C1 segment of cervical spinal cord (tissue), 14 donors: ENCODE data around the gene LDAH.

Source experiments
- DNase-seq, 14 donors: peaks; one replicate each; lab custom pipeline; 2025; lab: John Stamatoyannopoulos, UW

LDAH gene

DNA sequence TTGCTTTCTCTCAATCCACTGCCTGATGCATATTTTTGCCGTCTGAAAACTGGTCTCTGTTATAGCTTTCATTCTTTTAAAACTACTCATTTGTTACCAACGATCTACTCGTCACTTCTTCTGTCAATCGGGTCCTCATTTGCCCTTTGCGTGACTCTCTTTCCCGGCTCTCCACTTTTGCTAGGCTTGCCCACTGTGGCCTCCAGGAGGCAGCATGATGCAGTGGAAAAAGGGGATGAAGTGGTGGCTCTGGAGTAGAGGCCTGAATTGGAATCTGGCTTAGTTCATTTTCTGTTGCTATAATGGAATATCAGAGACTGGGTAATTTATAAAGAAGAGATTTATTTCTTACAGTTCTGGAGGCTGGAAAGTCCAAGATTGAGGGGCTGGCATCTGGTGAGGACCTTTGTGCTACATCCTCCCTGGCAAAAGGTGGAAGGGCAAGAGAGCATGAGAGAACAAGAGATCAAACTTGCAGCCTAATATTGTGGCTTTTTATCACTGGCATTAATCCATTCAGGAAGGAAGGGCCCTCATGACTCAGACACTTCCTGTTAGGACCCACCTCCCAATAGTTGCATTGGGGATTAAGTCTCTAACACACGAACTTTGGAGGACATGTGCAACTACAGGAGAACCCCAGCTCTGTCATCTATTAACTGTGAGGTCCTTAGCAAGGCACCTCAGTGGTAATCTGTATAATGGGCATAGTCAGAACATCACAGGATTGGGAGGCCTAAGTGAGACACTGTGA, 140.6 kb downstream of the LDAH start:
- DNase-seq, result no peak

DNA sequence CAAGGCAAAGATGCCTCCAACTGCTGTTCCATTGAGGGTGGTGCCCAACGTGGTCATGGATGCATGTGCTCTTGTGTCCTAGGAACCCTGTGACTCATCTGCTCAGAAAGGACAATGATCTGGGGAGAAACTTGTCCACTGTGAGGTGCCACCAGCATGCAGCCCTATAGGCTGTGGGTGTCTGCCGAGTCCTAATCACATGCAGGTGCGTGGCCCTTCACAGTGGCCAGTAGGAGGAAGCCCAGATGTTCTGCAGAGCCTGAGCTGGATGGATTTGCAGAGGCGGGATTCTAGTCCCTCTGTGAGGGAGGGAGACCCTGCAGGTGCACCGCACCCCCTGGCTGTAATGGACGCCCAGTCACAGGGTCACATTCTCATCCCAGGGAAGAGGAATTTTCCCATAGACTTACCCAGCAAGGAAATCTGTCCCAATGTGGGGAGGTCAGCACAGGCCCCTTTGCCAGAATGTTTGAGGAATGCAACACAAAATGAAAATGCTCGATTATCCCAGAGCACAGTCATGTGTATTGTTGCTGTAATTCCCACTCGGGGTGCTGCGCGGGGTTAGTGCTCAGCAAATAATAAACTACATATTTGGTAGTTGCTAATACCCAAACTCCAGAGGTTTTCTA, 142.0 kb downstream of the LDAH start:
- no peak for DNase-seq

DNA sequence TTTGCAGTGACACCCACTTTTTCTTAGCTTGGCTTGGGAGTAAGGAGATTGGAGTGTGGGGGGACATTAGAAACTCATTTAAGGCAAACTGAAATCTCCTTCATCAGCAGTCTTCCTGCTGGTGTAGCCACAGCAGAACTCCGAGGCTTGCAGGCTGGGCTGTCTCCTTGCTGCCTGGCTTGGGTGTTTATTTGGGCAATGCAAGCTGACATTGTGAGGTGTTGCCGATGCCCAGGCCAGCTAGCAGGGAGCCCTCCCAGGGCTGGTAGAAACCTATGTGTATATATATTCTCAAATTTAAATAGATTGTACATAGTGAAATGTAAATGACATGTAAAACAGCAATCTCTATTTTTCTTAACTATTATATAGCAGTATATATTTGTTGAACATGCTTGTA, 144.1 kb downstream of the LDAH start:
- DNase-seq, result no peak

DNA sequence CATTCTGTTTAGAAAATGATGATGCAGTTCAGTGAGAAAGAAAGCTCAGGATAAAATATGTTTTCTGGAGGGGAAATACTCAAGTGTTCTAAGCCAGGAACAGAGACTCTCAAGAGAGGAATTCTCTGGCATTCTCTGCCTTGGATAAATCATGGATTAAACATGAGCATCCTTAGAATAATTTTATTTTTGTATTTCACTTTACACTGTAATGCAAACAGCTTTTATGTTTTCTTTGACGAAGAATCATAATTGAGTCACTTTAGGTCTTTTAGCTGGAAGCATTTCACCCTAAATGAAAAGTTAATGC, 144.9 kb downstream of the LDAH start:
- no peak for DNase-seq

DNA sequence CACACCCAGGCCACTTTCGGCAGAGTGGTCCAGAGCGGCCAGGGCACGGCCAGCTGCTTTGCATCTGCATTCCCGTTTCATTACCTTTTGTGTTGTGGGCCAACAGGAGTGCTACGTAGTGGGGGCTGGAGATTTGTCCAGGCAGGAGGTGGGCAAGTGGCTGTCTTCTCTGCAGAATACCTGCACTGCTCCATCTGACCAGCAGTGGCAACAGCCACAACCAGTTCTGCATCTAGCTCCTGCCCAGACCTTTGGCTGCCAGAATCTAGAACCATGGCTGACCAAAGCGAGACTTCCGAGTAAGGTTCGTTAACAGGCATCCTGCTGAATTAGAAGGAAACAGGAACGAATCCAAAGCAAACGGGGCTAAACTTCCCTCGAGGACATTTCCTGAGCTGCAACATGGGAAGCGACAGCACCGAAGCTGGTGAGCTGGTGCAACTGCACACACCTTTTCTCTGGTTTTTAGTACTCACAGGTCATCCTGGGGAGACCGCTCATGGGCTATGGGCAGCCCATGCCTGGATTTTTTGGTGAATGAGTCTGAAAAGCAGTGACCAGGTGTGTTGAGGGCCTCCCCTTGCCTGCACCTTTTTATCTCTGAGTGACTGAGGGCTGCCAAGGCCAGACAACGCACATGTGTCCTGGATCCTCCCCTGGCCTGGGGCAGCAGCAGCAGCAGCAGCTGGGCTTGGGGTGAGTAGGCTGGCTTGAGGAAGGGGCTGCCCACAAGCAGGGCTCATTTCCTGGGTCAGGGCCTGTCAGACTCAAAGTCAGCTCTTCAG, 145.4 kb downstream of the LDAH start:
- DNase-seq, result no peak

DNA sequence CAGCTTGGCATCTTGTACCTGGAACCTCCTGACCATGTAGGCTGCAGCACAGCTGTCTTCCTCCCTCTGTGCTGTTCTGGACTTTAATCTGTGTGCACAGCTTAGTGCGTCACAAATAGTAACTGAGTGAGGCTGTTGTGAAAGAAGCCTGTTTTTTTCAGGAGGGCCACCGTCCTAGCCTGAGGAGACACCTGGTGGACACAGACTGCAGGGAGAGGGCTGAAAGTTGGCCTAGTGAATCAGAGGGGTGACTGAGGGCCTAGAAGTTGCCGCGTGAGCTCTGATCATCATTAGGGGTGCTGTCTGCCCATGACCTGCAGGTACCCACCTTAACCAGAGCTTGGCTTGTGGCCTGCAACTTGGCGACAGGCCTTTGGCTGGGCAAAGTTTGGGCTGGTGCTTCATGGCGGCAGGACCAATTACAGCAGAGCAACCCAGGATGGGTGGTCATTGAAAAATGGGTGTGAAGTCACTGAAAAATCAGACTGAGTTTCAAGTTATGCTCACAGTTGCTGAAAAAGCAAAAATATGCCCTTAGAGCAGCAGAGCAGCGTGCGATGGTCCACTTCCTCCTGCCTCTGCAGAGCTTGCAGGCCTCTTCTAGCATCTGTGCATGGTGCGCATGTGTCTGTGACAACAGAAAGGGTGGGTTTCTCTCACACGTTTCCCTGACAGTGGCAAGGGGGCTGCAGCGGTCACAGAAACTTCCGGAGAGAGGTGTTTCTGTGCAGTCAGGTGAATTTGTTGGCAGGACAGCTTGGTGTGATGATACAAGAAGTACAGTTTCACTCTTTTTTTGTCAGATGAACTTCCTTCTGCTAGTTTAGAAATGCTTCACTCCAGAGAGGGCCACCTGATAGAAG, 146.3 kb downstream of the LDAH start:
- no peak for DNase-seq

DNA sequence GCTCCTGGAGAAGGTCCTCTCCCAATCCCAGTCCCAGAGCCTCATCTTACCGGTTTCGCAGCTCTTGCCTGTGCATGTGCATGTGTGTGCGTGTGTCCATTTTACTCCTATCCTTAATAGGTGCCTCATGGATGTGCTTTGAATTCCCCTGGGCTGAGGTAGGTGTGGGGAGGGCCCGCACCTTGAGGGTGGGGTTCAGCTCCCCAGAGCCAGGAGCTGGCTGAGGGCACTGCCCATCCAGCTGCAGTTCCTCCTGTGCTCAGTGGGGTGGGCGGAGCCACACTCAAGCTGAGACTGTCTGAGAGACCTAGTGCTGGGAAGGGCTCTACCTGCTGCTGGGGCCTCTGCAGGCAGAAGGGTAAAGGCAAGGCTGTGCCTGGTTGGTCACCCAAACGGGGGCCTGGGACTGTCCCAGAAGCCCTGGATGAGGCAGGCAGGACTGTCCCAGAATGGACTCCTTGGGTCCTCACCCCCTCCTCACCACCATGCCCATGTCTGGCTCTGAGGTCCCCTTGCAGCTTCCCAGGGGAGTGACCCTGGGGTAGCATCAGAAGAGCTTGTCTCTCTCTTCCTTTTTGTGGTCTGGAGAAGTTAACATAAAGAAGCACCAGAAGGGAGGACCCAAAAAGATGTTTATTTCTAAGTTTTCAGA, 147.1 kb downstream of the LDAH start:
- no peak for DNase-seq

DNA sequence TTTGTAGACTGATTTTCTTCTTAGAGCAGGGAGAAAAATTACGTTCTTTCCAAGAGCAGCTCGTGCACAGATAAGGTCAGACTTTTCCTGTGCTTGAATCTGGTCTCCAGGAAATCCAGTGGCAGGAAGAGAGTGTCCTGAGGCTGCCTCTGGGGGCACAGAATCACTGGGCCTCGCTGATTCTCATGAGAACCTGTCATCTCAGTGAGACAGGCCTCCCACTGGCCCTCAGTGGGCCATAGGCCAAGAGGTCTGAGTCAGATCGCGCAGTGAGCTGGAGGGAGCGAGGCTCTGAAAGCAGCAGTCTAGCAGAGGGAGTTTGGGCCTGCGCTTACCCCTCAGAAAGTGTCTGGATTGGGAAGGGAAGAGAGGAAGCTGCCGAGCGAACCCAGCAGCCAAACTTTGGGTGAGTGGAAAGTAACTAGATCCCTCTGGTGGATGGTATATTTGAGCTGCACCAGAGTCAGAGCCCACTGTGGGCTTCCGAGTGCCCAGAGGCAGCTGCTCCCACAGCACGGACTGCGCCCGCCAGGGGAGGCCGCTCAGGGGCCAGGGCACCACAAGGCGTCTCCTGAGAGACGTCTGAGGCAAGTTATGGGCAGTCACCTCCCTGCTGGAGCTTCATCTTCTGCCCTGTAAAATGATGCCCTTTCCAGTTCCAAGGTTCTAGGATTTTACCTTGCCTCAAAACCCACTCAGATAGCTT, 147.8 kb downstream of the LDAH start:
- no peak for DNase-seq

DNA sequence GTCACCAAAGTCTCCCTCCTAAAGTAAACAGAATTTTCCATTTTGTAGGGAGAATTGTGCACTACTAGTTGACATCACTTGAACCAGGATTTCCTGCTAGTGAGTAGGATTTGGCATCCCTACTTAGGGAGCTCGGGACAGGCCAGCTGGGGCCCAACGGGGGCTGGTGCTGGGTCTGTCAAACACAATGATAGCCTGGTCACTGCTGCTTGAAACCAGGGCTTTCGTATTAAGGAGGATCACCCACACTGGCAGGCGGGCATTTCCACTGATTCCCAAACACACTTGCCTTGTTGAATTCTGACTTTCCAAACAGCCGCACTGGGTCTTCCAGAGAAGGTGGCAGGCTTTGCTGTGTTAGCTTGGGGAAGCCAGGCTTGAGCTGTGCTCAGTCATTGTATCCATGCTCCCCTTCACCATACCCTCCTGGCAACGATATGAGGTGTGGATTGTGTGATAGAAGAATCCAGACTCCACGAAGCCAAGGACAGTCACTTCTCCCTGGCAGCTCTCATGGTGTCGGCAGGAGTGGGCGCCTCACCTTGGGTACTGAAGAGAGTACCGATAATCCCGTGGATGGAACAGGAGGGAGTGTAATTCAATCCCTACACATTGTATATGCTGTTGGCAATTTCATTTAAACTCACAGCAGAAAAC, 148.5 kb downstream of the LDAH start:
- no peak for DNase-seq

DNA sequence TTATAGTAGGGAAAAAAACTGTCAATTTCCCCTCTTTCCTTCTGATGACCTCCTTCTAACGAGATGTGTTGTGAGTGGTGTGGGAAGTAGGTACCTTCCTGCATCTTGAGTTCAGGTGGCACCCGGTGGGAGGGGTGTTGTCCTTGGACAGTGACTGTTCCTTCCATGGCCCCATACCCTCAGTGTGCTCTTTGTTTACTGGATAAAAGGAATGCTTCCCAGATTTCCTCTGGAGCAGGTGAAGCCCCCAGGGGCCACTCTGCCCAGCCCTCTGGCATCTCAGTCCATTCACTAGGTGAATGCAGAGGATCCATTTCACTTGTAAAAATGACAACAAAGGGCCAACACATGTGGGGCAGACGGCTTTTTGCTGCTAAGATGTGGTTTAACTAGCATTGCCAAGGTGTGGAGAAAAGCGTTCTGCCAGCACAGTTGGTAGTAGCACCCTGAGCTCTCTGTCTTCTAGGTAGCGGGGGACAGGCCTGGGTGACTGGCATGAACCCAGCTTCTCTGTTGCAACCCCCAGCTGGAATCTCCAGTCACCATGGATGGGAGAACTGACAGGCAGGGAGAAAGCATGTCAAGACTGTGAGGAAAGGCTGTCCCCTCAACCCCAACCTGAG, 149.1 kb downstream of the LDAH start:
- DNase-seq, result no peak

DNA sequence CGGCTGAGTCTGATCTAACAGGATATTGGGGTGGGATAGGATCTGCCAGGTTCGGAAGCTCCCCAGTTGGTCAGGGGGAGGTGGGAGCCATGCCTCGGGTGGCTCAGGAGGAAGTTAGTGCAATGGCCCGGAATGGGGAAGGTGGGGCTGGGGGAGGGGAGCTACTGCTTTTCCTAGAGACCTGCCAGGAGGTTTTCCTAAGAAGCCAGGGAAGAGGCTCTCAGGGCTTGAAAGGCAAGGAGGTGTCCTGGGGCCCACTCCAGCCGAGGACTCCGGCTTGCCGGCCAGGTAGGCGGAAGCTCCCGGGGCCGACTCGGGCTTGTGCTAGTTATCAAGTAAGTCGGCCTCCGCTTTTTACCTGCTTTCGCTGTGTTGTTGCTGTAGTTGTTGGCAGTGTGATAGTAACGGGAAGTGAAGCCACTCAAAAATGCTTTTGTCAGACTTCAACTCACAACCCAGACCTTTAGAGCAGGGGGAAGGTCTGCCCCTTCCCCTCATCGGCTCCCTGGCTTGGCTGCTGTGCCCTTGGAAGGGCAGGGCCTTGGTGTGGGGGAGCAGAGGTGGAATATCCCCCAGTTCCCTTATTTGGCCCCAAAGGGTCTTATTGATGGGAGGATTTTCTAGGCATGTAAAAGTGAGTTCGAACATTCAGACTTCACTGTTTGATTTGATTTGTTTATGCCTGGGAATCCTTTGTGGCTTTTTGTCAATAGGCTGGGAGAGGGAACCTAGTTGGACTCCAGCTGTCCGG, 150.5 kb downstream of the LDAH start:
- DNase-seq, result no peak

DNA sequence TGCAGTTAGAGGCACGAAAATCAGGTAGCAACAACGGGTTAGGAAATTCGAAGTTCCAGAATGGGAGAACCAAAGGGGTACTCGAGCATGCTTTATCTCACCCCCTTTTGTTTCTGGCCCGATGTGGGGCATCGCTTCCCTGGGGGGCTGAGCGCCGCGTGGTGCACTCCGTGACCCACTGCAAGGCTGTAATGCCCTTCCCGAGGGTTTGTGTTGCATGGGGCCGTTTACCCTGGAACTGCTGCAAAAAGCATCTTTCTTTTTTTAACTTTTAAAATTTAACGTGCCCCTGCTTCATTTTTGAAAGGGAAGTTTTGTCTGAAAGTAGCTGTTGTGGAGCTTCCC, 151.2 kb downstream of the LDAH start:
- DNase-seq, result no peak

DNA sequence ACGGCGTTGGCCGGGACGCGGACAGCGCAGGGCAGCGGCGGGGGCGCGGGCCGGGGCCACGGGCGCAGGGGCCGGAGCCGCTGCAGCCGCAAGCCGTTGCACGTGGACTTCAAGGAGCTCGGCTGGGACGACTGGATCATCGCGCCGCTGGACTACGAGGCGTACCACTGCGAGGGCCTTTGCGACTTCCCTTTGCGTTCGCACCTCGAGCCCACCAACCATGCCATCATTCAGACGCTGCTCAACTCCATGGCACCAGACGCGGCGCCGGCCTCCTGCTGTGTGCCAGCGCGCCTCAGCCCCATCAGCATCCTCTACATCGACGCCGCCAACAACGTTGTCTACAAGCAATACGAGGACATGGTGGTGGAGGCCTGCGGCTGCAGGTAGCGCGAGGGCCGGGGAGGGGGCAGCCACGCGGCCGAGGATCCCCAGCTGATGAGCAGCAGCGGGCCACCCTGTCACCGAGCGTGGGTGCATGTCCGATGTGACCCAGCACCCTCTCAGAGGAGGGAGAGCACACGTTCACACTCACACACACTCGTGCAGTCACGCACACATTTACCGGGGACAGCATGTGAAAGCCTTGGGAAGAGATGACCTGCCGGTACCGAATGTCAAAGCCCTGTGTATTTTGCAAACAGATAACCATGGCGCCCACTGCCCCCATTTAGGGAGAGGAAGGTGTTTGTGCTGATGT, 151.7 kb downstream of the LDAH start:
- no peak for DNase-seq

DNA sequence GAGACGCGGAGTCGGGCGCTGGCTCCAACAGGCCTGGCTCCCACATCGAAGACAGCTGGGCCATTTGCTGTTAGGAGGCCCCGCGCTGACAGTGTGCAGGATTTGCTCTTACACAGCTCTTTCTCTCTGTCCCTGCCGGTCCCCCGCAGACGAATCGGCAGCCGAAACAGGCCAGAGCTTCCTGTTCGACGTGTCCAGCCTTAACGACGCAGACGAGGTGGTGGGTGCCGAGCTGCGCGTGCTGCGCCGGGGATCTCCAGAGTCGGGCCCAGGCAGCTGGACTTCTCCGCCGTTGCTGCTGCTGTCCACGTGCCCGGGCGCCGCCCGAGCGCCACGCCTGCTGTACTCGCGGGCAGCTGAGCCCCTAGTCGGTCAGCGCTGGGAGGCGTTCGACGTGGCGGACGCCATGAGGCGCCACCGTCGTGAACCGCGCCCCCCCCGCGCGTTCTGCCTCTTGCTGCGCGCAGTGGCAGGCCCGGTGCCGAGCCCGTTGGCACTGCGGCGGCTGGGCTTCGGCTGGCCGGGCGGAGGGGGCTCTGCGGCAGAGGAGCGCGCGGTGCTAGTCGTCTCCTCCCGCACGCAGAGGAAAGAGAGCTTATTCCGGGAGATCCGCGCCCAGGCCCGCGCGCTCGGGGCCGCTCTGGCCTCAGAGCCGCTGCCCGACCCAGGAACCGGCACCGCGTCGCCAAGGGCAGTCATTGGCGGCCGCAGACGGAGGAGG, 152.4 kb downstream of the LDAH start:
- DNase-seq, result no peak

DNA sequence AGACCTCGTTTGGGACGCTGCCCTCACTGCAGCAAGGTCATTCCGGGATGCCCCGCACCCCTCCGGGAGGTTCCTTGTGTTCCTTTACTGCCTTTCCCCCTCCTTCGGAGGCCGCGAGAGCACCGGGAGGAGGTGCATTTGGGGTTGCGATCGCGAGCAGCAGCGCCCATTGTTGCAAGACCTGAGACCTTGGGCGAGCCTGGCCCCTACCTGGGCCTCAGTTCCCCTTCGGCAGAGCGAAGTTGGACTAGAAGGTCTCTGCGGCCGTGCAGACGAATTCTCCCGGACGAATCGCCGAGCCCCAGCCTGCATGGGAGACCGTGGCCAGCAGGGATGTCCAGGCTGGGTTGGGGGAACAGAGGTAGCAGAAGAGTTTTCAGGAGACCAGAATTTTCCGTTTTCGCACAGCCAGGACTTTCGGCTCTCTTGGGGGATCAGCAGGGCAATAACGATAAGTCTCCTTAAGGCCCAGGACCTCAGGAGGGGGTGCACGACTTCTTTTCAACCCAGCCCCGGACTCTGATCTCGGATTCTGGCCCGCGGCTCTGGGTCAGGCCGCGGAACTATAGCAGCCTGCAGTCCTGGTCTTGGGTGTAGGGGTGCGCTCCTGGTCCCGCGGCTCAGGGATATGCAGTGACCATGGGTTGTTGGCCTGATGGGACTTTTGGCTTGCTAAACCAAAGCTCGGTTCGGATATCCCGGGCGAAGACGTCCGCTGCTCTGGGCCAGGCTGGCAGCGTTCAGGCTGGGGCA, 153.2 kb downstream of the LDAH start:
- no peak for DNase-seq

DNA sequence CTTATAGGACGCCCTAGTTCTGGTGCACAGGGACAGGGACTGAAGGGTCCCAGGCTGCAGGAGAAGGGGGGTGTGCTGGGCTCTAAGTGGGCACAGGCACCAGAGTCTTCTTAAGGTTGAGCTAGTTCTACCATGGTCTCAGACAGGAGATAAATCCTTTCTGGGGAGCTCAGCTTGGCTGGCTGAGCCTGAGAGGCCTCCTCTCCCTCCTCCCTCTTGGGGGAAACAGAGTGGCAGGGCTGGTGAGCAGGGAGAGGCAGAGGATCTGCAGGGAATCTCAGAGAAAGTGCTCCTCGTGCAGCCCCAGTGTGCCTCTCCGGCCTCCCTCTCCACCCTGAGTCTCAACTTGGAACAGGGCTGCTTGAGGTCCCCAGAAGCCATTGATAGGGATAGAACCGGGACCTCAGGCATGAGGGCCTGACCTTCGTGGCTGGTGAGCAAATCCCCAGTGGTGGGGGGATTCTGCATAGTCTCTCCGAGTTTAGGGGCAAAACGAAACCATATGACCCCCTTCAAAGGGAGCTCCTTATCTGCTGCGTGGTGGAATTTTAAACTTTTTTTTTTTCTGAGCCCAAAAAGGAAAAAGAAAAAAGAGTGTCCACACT, 153.9 kb downstream of the LDAH start:
- no peak for DNase-seq

DNA sequence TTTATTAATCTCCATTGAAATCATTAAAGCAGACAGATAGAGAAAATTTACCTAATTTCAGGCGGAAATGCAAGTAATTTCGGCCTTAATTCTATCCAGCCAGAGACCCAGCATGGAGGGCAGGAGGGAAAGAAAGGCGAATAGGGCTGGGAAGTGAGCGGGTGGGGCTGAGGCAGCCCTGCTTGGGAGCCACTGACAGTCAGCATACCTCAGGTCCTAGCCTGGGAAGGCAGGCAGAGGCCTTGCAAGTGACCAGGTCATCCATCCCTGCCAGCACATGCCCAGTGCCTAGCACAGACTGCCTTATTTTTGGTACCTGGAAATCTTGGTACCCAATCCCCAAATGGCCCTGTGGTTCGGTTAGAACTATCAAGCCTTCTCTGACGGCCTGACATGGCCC, 154.4 kb downstream of the LDAH start:
- no peak for DNase-seq
